COLO829 (cell line): ENCODE results near the gene MOB3B.

Source experiments
- DNase-seq: peaks from one replicate; pipeline ENCODE4 v3.0.0; 2012; ENCODE audit warnings: low spot score

The MOB3B gene

DNA sequence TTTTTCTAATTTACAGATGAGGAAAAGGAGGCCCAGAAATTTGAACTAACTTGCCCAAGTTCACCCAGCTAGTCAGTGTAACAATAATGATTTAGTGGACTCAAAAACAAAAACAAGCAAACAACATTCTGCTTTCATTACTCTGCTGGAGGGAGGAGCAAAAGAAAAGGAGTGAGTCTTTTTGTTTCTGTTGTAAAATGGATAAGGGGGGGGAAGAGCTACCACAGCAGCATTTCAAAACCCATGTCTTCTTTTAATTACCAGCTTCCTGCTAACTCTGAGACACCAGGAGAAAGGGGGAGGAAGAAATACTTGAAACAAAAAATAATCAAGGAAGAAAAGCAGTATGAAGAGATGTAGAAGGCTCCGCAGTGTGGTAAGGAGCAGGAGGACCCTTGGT, 193.5 kb downstream of the MOB3B start:
- DNase-seq, result no peak

DNA sequence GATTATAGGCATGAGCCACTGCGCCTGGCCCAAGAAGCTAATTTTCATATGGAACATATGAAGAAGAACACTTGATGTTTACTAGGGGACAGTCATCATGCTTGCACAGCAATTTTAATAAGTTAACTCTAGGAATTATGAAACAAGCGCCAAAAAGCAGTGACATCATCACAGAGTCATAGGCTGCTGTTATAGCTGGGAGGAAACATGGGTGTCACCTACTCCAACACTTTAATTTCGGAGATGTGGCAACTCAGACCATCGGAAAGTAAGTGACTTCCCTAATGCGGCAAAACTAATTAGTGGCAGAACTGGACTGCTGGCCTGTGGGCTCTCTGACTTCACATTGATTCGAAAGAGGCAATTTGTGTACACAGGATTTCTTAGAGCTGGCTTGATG, 194.5 kb downstream of the MOB3B start:
- no peak for DNase-seq

GRCh38 chr9:27333241-27334052, 196.2 kb downstream of the MOB3B start:
- DNase-seq, result peak; percentile 59

GRCh38 chr9:27331393-27331792, 198.2 kb downstream of the MOB3B start:
- no peak for DNase-seq

- DNase-seq, result no peak
Measured at GRCh38 chr9:27329291-27329690, 200.3 kb downstream of the MOB3B start.

- no peak for DNase-seq
Measured at GRCh38 chr9:27328483-27328882, 201.1 kb downstream of the MOB3B start.

GRCh38 chr9:27311184-27311583, 218.4 kb downstream of the MOB3B start:
- no peak for DNase-seq

DNA sequence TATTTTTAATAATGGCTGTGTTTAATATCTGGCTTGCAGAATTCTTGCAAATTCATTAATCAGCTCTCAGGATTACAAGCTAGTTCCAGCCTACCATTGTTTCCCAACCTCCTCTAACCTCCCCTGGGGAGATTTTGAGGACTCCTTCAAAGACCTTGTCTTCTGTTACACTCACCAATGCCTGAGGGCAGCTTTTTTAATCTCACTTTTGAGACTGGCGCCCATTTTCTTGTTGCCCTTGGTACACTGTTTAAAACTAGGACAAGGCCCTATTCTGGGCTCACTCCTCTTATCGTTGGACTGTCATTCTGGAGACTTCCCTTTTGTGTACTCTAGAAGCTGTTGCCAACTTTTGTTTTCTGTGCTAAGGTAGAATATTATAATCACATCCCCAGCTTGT, 219.0 kb downstream of the MOB3B start:
- no peak for DNase-seq

DNA sequence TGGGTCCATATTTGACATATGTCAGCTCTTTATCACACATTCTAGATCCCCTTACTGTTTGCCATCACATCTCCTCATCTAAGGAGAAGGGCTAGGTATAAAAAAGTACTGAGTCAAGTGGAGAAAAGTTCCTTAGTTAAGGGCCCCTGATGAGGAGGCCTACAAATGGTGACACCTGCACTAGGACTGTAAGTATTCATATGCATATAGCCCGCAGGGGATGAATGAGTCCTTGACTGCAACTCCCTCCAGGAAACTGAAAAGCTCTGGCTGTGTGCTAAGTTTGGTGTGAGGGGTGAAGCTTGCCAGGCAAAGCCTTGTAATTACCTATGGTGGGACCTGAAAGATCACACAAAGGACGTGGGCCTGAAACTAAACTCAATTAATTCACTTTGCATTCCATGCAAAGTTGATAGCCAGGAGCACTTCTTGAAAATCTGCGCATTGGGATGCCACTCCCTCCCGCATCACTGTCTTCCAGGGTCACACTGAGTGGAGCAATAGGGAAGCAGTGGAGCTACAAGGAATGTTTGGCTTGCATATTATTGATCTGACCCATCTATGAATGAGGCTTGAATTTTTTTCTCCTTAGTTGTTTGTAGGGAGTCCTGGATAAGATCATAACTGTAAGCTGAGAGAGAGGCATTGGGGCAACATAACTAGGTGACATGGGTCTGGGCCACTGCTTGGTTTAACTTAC, 220.8 kb downstream of the MOB3B start:
- no peak for DNase-seq

- no peak for DNase-seq
Measured at GRCh38 chr9:27304521-27304920, 225.1 kb downstream of the MOB3B start.

GRCh38 chr9:27303219-27303618, 226.4 kb downstream of the MOB3B start:
- DNase-seq, result peak; percentile 6

- no peak for DNase-seq
Measured at GRCh38 chr9:27297050-27297449, 232.6 kb downstream of the MOB3B start, which contains the start of gene EQTN. TSS of gene EQTN (minus strand) at chr9:27297150. CDS start at chr9:27297055, 95 bp downstream.

GRCh38 chr9:27293996-27294395, 235.6 kb downstream of the MOB3B start:
- no peak for DNase-seq

DNA sequence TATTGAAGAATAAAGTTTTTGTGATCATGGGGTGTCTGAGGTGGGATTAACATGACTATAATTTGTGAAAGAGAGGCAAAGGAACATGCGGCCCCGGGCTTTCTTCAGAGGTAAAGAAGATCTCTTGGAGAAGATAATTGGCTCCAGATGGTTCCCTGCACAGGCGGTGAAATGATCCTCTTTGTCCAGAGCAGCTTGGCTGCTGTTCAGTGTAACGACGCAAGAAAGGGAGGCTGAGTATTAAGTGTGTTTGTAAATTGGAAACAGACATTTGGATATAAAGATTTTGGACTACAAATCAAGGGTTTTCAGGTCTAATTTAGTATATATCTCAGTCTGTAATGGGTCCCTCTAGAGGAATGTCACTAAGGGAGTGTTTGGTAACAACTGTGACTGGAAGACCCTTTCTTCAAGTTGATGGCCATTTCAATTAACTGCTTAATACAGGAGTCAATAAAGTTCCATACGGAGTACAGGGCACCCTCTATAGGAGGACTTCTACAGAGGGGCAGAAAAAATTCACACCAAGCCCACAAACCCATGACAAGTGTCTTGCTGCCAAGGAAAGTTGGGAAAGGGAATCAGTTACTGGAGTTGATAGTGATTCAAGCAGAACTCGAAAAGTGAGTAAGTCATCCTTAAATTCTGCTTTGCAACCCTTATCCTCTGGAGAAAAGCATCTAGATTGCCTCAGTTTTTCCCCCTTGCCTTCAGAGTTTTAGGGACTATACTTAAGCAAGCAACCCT, 236.8 kb downstream of the MOB3B start:
- no peak for DNase-seq

DNA sequence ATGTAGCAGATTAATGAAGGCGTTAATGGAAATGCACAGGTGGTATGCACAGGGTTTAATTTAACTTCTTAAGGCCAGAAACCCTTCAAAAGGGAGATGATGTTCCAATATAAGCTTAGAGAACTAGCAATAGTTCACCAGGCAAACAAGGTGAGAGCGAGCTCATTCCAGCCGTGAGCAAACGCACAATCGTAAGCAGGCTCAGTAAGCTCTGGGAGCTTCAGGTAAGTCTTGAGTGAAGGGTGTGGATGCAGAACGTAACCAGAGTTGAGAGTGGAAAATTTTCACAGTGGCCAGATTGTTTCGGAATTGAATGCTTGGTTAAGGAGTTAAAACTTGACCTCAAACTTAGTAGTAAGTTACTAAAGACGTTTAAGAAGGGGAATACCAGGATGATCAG, 238.3 kb downstream of the MOB3B start:
- no peak for DNase-seq

DNA sequence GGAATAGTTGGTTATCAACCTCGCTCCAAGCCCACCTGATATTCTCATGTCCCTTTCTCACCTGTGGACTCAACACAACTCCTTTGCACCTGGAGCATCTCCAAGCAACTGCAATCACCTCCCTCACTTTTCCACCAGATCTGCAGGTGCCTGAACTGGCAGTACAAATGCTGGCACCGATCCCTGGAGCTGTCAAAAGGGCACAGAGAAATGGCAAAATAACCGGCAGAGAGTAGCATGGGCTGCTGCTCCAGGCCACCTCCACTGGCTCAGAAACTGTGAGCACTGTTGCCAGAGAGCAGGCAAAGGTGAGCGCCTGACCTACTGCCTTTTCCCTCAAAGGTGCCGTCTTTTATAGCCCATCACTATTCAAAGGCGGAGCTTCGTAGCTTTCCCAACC, 247.3 kb downstream of the MOB3B start:
- no peak for DNase-seq

DNA sequence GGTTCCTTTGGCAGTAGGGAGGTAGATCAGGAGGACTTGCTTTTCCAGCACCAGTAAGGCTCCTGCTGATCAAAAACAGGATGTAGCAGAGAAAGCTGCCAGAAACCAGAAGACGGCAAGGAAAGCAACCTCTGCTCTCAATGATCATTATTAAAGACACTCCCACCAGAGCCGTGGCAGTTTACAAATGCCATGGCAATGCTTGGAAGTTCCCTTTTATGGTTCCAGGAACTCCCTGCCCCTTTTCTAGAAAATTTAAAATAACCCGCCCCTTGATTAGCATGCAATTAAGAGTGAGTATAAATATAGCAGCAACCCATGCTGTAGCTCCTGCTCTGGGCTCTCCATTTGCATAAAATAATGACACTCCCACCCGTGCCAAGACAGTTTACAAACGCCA, 248.8 kb downstream of the MOB3B start:
- DNase-seq, result no peak

GRCh38 chr9:27280249-27280648, 249.4 kb downstream of the MOB3B start:
- DNase-seq, result no peak

- DNase-seq, result no peak
Measured at GRCh38 chr9:27279611-27280010, 250.0 kb downstream of the MOB3B start.

DNA sequence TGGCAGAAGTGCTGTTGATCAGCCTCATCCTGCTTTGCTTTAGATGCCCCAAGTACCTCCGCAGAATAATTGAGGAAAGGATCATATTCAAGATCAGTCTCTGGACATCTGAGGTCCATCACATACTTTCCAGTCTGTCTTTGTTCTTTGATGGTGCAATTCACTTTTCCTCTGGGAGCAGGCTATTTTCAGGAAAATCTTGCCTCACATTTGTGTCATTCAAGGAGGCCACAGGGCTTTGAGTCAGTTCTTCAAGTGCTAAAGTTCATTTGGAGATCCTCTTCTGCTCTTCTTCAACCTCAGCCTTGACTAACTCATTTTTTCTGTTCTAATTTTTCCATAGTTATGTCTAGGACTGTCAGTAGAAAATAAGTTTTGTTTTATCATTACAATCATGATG, 251.2 kb downstream of the MOB3B start:
- DNase-seq, result no peak

GRCh38 chr9:27276193-27277030, 253.2 kb downstream of the MOB3B start:
- peak; percentile 41 for DNase-seq
